ENCODE results near the gene LRWD1. TPM values are rescaled to one million over a fixed set of nuclear protein-coding genes. Genes with fewer than 3 reads are reported as not detected.
A peak's percentile ranks its signal among the peaks of the same experiment; 100 is the strongest.
"Not testable (repeated sequence)": the region's sequence is repeated elsewhere in the genome, so short reads cannot be mapped to it uniquely, and the experiment has no call there.

The LRWD1 gene
- polyA plus RNA-seq, 3 donors from 2014 or later: 13.5 to 22.8 (median 21.5) TPM

DNA sequence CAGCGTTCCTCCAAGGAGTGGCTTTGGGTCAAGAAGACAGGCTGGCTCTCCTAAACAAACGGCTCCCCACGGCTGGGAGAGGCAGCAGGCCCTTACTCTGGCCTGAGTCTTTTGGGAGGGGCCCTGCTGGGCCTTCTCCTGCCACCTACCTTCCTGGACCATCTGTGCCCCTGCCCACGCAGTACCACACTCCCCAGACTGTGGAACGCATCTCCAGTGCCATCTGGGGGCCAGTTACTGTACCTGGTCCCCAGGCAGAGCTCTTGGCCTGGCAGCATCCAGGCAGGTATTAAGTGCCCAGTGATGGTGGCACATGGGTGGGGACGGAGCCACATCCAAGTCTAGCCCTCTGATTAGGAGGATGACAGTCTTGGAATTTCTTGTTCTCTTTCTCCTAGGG, 14.5 kb upstream of the LRWD1 start:
- Mint-ChIP-seq H3K27me3 (ENCODE audit: low read depth in 3 of 3) (peaks cover 0 to 1% (median 0%) of the 10 kb centered on the region in 3 donors), H3K4me1 (peaks cover 0 to 4% of the 10 kb centered on the region in 2 donors), H3K4me3 (no peak overlapping the region), H3K9me3 (no peaks in the 10 kb centered on the region), H3K27ac (peak overlapping the region in 3 of 6 donors; percentile 24 to 82 (median 48)), H3K36me3 (peaks cover 0 to 3% (median 0%) of the 10 kb centered on the region in 3 donors)
- peak; percentile 33 to 42 (median 40) for DNase-seq

DNA sequence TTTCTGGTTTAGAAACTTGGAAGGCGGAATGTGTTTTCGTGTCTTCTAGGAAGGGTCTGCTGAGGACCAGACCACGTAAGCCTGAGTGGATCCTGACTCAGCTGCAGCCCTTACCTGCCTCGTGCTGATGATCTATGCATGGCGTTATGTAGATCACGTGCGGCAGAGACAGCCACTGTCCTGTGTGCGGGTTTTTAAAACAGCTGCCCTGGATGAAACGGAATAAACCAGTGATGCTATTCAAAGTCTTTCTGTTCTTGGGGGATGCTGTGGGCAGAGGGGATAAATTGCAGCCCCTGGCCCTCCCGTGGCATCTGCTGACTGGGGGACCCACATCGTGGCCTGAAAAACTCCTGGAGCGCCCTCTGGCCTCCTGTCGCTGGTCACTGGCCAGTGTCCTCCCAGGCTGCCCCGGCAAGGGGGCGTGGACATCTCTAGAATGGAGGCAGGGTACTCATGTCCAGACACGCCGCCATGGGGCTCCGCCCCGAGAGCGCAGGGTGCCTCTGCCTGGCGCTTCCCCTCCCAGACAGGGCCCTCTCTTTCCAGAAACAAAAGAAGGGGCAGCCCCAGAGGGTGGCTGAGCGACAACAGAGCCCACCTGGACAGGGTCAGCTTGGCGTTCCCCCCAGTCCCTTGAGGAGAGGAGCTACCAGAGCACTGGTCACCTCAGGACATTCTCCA, 13.3 kb upstream of the LRWD1 start:
- Mint-ChIP-seq H3K4me1 (peaks cover 0 to 3% of the 10 kb centered on the region in 2 donors), H3K27ac (no peak overlapping the region), H3K9me3 (no peaks in the 10 kb centered on the region), H3K27me3 (ENCODE audit: low read depth in 3 of 3) (peaks cover 0 to 1% (median 0%) of the 10 kb centered on the region in 3 donors), H3K4me3 (no peak overlapping the region), H3K36me3 (peaks cover 0 to 3% (median 0%) of the 10 kb centered on the region in 3 donors)
- no peak for DNase-seq

DNA sequence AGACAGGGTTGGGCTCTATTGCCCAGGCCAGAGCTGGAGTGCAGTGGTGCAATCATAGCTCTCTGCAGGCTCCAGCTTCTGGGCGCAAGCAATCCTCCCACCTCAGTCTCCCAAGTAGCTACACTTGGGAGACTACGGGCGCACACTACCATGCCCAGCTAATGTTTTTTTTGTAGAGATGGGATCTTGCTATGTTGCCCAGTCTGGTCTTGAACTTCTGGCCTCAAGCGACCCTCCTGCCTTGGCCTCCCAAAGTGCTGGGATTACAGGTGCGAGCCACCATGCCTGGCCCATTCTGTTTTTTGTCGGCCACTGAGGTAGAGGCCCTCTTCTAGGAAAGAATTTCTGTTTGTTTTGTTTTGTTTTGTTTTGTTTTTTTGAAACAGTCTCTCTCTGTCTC, 12.3 kb upstream of the LRWD1 start:
- Mint-ChIP-seq H3K9me3 (no peaks in the 10 kb centered on the region), H3K36me3 (peaks cover 0 to 3% (median 0%) of the 10 kb centered on the region in 3 donors), H3K4me1 (peaks cover 0 to 3% of the 10 kb centered on the region in 2 donors), H3K27me3 (ENCODE audit: low read depth in 3 of 3) (peaks cover 0 to 1% (median 0%) of the 10 kb centered on the region in 3 donors), H3K4me3 (no peak overlapping the region), H3K27ac (no peak overlapping the region)
- no peak for DNase-seq

DNA sequence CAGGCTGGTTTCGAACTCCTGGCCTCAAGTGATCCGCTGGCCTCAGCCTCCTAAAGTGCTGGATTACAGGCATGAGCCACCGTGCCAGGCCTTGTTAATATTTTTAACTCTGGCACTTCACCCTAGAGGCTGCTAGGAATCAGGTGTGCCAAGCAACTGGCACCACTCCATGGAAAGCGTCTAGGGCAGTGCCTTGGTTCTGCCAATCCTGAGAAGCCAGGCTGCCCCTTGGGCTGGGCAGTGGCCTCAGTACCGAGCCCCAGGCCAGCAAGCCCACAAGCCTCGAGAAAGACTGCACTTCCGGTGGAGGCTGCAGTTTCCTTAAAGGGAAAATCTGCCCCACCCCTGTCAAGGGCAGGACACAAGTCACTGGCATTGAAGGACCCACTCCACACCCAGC, 11.5 kb upstream of the LRWD1 start:
- no peaks in the 10 kb centered on the region for H3K9me3 Mint-ChIP-seq
- H3K36me3 Mint-ChIP-seq: peaks cover 0 to 3% (median 0%) of the 10 kb centered on the region in 3 donors
- H3K27ac Mint-ChIP-seq: no peak overlapping the region
- H3K4me1 Mint-ChIP-seq: peaks cover 0 to 3% of the 10 kb centered on the region in 2 donors
- no peak for DNase-seq
- no peak overlapping the region for H3K4me3 Mint-ChIP-seq
- peaks cover 0 to 1% (median 0%) of the 10 kb centered on the region in 3 donors for H3K27me3 Mint-ChIP-seq (ENCODE audit: low read depth in 3 of 3)

DNA sequence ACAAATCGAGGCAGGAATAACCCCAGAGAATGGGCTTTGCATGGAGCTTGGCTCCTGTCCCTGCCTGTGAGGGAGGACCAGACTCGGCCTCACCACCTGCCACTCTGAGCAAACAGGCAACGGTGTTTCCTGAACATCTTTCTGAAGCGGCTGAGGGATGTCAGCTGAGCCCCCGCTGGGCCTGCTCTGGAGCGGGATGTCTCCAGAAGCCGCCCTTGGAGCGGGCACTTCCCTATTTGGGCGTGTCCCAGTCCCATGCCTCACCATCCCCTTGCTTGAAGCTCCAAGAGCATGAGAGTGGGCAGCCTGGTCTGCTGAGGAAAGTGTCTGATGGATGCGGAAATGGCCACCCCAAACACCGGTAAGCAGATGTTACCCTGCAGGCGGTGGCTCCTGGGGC, 10.3 kb upstream of the LRWD1 start:
- no peaks in the 10 kb centered on the region for H3K27me3 Mint-ChIP-seq (ENCODE audit: low read depth in 3 of 3)
- no peak for DNase-seq
- H3K36me3 Mint-ChIP-seq: peaks cover 0 to 3% (median 0%) of the 10 kb centered on the region in 3 donors
- H3K27ac Mint-ChIP-seq: no peak overlapping the region
- H3K4me3 Mint-ChIP-seq: no peak overlapping the region
- peaks cover 0 to 3% of the 10 kb centered on the region in 2 donors for H3K4me1 Mint-ChIP-seq
- no peaks in the 10 kb centered on the region for H3K9me3 Mint-ChIP-seq

DNA sequence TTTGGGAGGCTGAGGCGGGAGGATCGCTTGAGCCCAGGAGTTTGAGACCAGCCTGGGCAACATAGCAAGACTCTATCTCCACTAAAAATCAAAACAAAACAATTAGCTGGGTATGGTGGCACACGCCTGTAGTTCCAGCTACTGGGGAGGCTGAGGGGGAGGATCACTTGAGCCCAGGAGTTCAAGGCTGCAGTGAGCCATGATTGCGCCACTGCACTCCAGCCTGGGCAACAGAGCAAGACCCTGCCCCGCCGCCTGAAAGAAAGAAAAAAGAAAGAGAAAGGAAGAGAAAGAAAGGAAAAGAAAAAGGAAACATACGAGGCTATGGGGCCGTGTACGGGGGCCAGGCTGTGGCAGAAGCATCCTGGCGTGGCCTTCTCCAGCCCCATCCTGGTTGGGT, 9.9 kb upstream of the LRWD1 start:
- not testable (repeated sequence) for DNase-seq; H3K27me3 Mint-ChIP-seq (ENCODE audit: low read depth in 3 of 3); H3K36me3 Mint-ChIP-seq; H3K9me3 Mint-ChIP-seq; H3K4me1 Mint-ChIP-seq; H3K27ac Mint-ChIP-seq; H3K4me3 Mint-ChIP-seq

DNA sequence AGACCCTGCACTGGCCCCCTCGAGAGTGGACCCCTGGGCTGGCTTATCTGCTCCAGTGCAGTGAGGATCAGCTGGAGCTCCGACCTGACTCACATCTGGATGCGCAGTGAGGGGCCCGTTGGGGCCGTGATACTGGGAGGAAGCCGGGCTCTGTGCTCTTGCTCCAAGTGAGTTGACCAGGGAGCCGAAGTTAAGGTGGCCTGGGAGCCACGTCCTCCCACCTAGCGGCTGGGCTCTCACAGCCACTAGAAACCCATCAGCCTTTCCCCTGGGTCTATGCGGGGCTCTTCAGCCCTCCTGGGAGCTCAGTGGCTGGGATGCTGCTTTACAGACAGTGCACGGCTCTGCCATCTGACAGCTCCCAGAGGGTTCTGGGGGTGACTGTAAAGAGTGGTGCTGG, 9.2 kb upstream of the LRWD1 start:
- Mint-ChIP-seq H3K36me3 (peaks cover 0 to 3% (median 1%) of the 10 kb centered on the region in 3 donors), H3K27ac (no peak overlapping the region), H3K9me3 (no peaks in the 10 kb centered on the region), H3K4me1 (peaks cover 0 to under 1% of the 10 kb centered on the region in 2 donors), H3K4me3 (no peak overlapping the region), H3K27me3 (ENCODE audit: low read depth in 3 of 3) (peaks cover 0 to 2% (median 0%) of the 10 kb centered on the region in 3 donors)
- DNase-seq: no peak

DNA sequence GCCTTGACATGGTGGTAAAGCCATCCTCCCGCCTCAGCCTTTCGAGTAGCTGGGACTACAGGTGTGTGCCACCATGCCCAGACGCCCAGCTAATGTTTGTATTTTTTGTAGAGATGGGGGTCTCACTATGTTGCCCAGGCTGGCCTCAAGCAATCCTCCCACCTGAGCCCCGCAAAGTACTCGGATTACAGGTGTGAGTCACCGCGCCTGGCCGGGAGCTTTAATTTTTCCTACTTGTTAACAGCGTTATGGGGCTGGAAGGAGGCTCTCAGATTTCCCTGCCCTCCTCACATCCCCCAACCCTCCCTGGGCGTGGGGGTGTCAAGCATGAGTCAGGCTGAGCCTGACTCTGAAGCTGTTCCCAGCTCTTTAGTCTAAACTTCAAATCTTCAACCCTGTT, 8.5 kb upstream of the LRWD1 start:
- peaks cover 0 to 2% (median 0%) of the 10 kb centered on the region in 3 donors for H3K27me3 Mint-ChIP-seq (ENCODE audit: low read depth in 3 of 3)
- H3K9me3 Mint-ChIP-seq: no peaks in the 10 kb centered on the region
- peaks cover 0 to 5% of the 10 kb centered on the region in 2 donors for H3K4me1 Mint-ChIP-seq
- H3K36me3 Mint-ChIP-seq: peaks cover 0 to 3% (median 3%) of the 10 kb centered on the region in 3 donors
- peak overlapping the region in 1 of 6 donors; percentile 50 for H3K27ac Mint-ChIP-seq
- no peak for DNase-seq
- no peak overlapping the region for H3K4me3 Mint-ChIP-seq

DNA sequence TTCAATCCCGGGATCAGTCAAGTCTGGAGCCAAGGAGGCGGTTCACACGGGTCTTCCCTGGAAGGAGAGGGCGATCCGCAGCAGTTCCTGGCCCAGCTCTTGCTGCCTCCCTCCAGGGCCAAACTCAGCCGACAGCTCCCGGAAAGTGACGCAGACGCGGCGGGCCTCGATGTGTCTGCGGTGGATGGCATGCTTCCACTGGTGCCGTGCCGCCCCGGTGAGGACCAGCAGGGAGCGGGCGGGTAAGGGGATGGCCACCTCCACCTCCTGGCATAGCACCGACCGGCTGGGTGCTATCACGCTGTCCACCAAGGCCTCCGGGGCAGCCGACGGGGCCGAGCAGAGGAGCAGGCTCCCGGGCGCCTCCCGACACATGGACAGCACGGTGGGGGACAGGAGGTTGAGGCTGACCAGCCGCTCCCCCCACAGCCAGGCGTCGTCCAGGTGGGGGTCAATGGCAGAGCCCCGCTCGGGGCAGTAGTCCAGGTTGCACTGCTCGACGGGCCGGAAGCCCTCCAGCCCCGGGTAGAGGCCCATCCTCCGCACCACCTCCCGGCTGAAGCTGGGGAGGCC, 7.3 kb upstream of the LRWD1 start:
- Mint-ChIP-seq H3K36me3 (peaks cover 0 to 4% (median 3%) of the 10 kb centered on the region in 3 donors), H3K27me3 (ENCODE audit: low read depth in 3 of 3) (peaks cover 0 to 2% (median 0%) of the 10 kb centered on the region in 3 donors), H3K4me3 (no peak overlapping the region), H3K4me1 (peaks cover 6 to 10% of the 10 kb centered on the region in 2 donors), H3K9me3 (no peaks in the 10 kb centered on the region), H3K27ac (no peak overlapping the region)
- no peak for DNase-seq

DNA sequence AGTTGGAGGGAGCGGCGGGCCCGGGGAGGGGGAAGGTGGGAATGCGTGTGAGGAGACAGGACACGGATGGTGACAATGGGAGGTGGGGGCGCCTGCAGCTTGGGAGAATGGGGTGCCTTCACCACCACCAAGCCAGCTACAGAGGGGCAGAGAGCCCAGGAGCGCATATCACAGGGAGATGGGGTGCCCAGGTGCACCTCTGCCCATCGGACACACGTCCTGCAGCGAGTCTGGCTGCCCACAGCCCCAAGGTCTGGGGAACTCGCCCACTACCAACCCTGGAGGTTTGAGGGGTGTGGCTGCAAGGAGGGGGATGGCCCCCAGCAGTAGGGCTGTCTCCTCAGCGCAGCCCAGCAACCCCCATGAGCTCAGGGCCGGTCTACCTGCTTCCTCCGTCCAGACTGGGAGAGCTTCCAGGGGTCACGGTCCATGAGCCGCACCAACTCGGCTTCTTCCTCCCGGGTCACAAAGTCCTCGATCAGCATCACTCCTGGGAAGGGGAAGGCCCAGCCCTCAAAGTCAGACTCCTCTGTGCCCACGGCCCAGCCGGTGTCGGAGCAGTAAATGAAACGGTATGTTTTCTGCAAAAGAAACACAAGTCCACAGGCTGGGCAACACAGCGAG, 5.5 kb upstream of the LRWD1 start:
- no peak overlapping the region for H3K4me3 Mint-ChIP-seq
- peaks cover 0 to 5% (median 0%) of the 10 kb centered on the region in 3 donors for H3K27me3 Mint-ChIP-seq (ENCODE audit: low read depth in 3 of 3)
- peaks cover 0 to 7% (median 3%) of the 10 kb centered on the region in 3 donors for H3K36me3 Mint-ChIP-seq
- no peak overlapping the region for H3K27ac Mint-ChIP-seq
- no peak for DNase-seq
- H3K4me1 Mint-ChIP-seq: peaks cover 18 to 24% of the 10 kb centered on the region in 2 donors
- H3K9me3 Mint-ChIP-seq: no peaks in the 10 kb centered on the region

DNA sequence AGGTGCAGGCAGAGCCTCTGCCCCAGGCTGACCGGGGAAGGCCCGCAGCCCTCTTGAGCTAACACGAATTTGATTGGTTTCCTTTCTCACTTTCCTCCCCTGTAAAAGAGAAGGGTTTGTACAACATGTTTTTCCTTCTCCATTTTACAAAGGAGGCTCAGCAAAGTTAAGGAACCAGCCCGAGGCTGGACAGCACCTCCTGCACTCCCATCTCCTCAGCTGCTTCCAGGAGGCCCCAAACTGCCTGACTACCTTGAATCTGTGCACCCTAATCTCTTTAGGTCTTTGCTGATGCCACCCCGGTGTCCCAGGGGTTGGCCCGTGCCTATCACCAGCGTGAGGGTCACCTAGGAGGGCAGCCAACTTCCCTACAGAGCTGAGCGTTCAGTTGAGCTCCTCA, 4.3 kb upstream of the LRWD1 start:
- Mint-ChIP-seq H3K4me1 (peaks cover 21 to 27% of the 10 kb centered on the region in 2 donors), H3K4me3 (no peak overlapping the region), H3K27ac (peak overlapping the region in 1 of 6 donors; percentile 16), H3K9me3 (no peaks in the 10 kb centered on the region), H3K36me3 (peaks cover 0 to 3% (median 3%) of the 10 kb centered on the region in 3 donors), H3K27me3 (ENCODE audit: low read depth in 3 of 3) (peaks cover 0 to 6% (median 0%) of the 10 kb centered on the region in 3 donors)
- DNase-seq: no peak

DNA sequence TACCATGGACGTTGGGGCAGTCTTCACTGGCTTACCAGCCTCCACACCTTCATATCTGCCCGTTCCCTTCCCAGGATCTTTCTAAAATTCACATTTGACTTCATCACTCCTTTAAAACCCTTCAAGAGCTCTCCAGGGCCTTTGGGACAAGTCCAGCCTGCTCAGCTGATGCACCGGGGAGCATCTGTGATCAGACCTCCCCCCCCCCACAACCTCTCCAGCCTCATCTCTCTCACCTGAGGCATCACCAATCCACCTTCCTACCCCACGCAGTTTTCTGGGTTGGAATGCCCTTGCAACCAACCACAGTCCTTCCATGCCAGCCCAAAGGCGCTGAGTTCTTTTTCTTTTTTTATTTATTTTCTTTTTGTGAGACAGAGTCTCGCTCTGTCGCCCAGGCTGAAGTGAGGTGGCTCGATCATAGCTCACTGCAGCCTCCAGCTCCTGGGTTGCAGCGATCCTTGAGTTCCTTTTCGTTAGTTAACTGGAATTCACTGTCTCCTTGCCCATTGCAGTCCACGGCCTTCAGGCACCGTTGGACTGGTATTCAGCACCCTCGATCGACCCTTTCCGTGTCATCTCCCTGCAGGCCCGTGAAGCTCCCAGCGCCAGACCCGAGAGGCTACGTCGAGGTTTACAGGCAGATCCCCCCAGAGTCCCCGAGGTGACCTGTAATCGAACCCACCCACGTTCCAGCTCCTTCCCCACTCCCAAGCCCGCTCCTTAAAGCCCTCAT, 775 bp upstream of the LRWD1 start:
- H3K4me3 Mint-ChIP-seq: peak overlapping the region; percentile 86 to 95 (median 91)
- no peaks in the 10 kb centered on the region for H3K9me3 Mint-ChIP-seq
- H3K27me3 Mint-ChIP-seq (ENCODE audit: low read depth in 3 of 3): peaks cover 0 to 7% (median 4%) of the 10 kb centered on the region in 3 donors
- peak overlapping the region; percentile 51 to 92 (median 76) for H3K27ac Mint-ChIP-seq
- no peak for DNase-seq
- H3K36me3 Mint-ChIP-seq: peaks cover 0 to 3% (median 3%) of the 10 kb centered on the region in 3 donors
- H3K4me1 Mint-ChIP-seq: peaks cover 35 to 44% of the 10 kb centered on the region in 2 donors

DNA sequence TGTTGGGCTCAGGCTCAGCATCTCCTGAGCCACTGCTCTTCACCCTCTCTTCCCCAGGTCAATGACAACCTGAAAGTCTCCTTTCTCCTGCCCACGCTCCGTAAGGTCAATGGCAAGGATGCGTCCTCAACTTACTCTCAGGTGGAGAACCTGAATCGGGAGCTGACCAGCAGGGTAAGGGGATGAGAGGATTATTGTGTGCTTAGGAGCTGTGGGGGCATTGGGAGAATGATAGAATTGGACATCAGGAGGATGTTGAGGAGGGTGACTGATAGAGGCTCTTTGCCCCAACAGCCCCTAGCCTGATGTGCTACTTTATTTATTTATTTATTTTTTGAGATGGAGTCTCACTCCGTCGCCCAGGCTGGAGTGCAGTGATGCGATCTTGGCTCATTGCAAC, 1.3 kb downstream of the LRWD1 start:
- peaks cover 30 to 44% of the 10 kb centered on the region in 2 donors for H3K4me1 Mint-ChIP-seq
- peak overlapping the region; percentile 80 to 95 (median 88) for H3K4me3 Mint-ChIP-seq
- peaks cover 0 to 3% (median 0%) of the 10 kb centered on the region in 3 donors for H3K36me3 Mint-ChIP-seq
- H3K9me3 Mint-ChIP-seq: no peaks in the 10 kb centered on the region
- peaks cover 0 to 7% (median 4%) of the 10 kb centered on the region in 3 donors for H3K27me3 Mint-ChIP-seq (ENCODE audit: low read depth in 3 of 3)
- H3K27ac Mint-ChIP-seq: peak overlapping the region in 2 of 6 donors; percentile 56 to 84
- no peak for DNase-seq

All from immature natural killer cell (primary cell).